HCT116 (cell line): ENCODE measurements around the gene IGFLR1. TPM values are rescaled to one million over a fixed set of nuclear protein-coding genes. Genes with fewer than 3 reads are reported as not detected.

Experiments
- ATAC-seq: fragments of 200-7000 bp; cut with Tn5 transposase; 2 replicates; pipeline ENCODE4 v1.9.1; 2020; ENCODE audit warnings: mild to moderate bottlenecking, moderate library complexity
- BruUV-seq: library from RNA; stranded (reverse); fragments of 400-500 nt; replicated peaks from 2 replicates; lab custom pipeline; 2021; lab: Mats Ljungman, UMichigan
- CTCF ChIA-PET: fragments of 300-600 bp; sonication (Branson Sonifier 250); formaldehyde crosslinking; loops from one replicate; lab custom pipeline; 2021; ENCODE audit warnings: antibody characterized with exemption; lab: Charles Lee
- POLR2A ChIA-PET: fragments of 300-600, 350-600 bp; sonication (Branson Sonifier 250); formaldehyde crosslinking; loops from one replicate; lab custom pipeline; 2021; ENCODE audit warnings: antibody characterized with exemption; lab: Charles Lee
- RAD21 ChIA-PET, 2 experiments: fragments of 300-600 bp; sonication (Branson Sonifier 250); formaldehyde crosslinking; loops; one replicate each; lab custom pipeline; 2023; ENCODE audit warnings: low total read pairs in 2 of 2; ENCODE audit not compliant: uncharacterized antibody in 2 of 2, unreplicated experiment in 2 of 2, low non-redundant PET in 1 of 2; lab: Charles Lee
- DNase-seq: peaks from one replicate; pipeline ENCODE4 v3.0.0-alpha.2; 2010; ENCODE audit warnings: low read depth, low spot score
- H2AFZ ChIP-seq: fragments of 200-600 bp; shearing (Covaris generic), sonication (generic); 2 replicates; pipeline ENCODE4 v1.6.1; 2017; ENCODE audit warnings: low read depth, mixed run types, mixed read lengths, antibody characterized with exemption, low read length; ENCODE audit not compliant: poor library complexity, severe bottlenecking
- H3K27ac ChIP-seq: 2 replicates; pipeline ENCODE4 v1.5.1; 2012; ENCODE audit warnings: low read depth, low read length
- H3K27me3 ChIP-seq: fragments of 200-600 bp; sonication (generic); 2 replicates; pipeline ENCODE4 v1.6.1; 2016; ENCODE audit warnings: mixed run types, low read length, mixed read lengths; ENCODE audit not compliant: insufficient read depth
- H3K36me3 ChIP-seq, 2 experiments: fragments of 200-500 bp in 1 of 2; fragments of 200-600 bp in 1 of 2; sonication (Bioruptor generic) in 1 of 2; sonication (generic) in 1 of 2; 2 replicates each; pipeline versions ENCODE4 v1.5.1 to v1.6.1; 2014 to 2016; ENCODE audit warnings: low read length in 2 of 2, inconsistent platforms in 1 of 2, mixed read lengths in 1 of 2, mixed run types in 1 of 2; ENCODE audit not compliant: insufficient read depth in 2 of 2, control insufficient read depth in 1 of 2
- H3K4me1 ChIP-seq, 2 experiments: fragments of 200-600 bp in 1 of 2; sonication (generic) in 1 of 2; 2 replicates each; pipeline versions ENCODE4 v1.5.1 to v1.6.1; 2012 to 2017; ENCODE audit warnings: low read length in 2 of 2, inconsistent platforms in 1 of 2, mild to moderate bottlenecking in 1 of 2, mixed read lengths in 1 of 2, mixed run types in 1 of 2, moderate library complexity in 1 of 2; ENCODE audit not compliant: insufficient read depth in 2 of 2, control insufficient read depth in 1 of 2
- H3K4me2 ChIP-seq: fragments of 200-600 bp; sonication (generic); 2 replicates; pipeline ENCODE4 v1.6.1; 2017; ENCODE audit warnings: mixed run types, low read length, mixed read lengths
- H3K4me3 ChIP-seq, 2 experiments: fragments of 200-600 bp in 1 of 2; sonication (generic) in 1 of 2; replicated peaks in 1 of 2; 2 replicates each; pipeline ENCODE4 v1.5.1; 2011 to 2016; ENCODE audit warnings: low read length in 2 of 2, control low read depth in 1 of 2, low read depth in 1 of 2, mild to moderate bottlenecking in 1 of 2, mixed read lengths in 1 of 2, mixed run types in 1 of 2
- H3K79me2 ChIP-seq: fragments of 200-600 bp; sonication (generic); 2 replicates; pipeline ENCODE4 v1.6.1; 2017; ENCODE audit warnings: mild to moderate bottlenecking, mixed run types, low read length, moderate library complexity, mixed read lengths; ENCODE audit not compliant: insufficient read depth
- H3K9ac ChIP-seq: fragments of 200-600 bp; sonication (generic); 2 replicates; pipeline ENCODE4 v1.6.1; 2016; ENCODE audit warnings: low read length, mixed read lengths
- H3K9me2 ChIP-seq: fragments of 200-600 bp; sonication (generic), shearing (Covaris generic); 2 replicates; pipeline ENCODE4 v1.6.1; 2017; ENCODE audit warnings: mixed run types, mild to moderate bottlenecking, moderate library complexity; ENCODE audit not compliant: insufficient read depth
- H3K9me3 ChIP-seq, 2 experiments: fragments of 200-500 bp in 1 of 2; fragments of 200-600 bp in 1 of 2; sonication (Bioruptor generic) in 1 of 2; sonication (generic) in 1 of 2; 2 replicates each; pipeline ENCODE4 v1.6.1; 2014 to 2017; ENCODE audit warnings: low read length in 2 of 2, mixed read lengths in 2 of 2, inconsistent platforms in 1 of 2, low read depth in 1 of 2, mild to moderate bottlenecking in 1 of 2, mixed run types in 1 of 2, moderate library complexity in 1 of 2; ENCODE audit not compliant: control insufficient read depth in 1 of 2, insufficient read depth in 1 of 2
- H4K20me1 ChIP-seq: fragments of 200-600 bp; sonication (generic), shearing (Covaris generic); 2 replicates; pipeline ENCODE4 v1.6.1; 2017; ENCODE audit warnings: mixed run types, mild to moderate bottlenecking, moderate library complexity; ENCODE audit not compliant: insufficient read depth
- ATF3 ChIP-seq: IDR thresholded peaks from 2 replicates; pipeline ENCODE4 v1.6.1; 2012
- CBX3 ChIP-seq: IDR thresholded peaks from 2 replicates; pipeline ENCODE4 v1.6.1; 2012; ENCODE audit warnings: low read depth
- CEBPB ChIP-seq: IDR thresholded peaks from 2 replicates; pipeline ENCODE4 v1.6.1; 2012; ENCODE audit warnings: low read depth
- CTCF ChIP-seq, 3 experiments: fragments of 200-600 bp in 1 of 3; sonication (generic) in 1 of 3; IDR thresholded peaks in 2 of 3; conservative IDR thresholded peaks in 1 of 3; 2 replicates each; pipeline ENCODE4 v1.5.1; 2012 to 2017; ENCODE audit warnings: low read depth in 2 of 3, low read length in 2 of 3, antibody characterized with exemption in 1 of 3, borderline replicate concordance in 1 of 3, control low read depth in 1 of 3, mild to moderate bottlenecking in 1 of 3, mixed read lengths in 1 of 3, mixed run types in 1 of 3, moderate library complexity in 1 of 3; ENCODE audit not compliant: insufficient read depth in 1 of 3
- EGR1 ChIP-seq: IDR thresholded peaks from 2 replicates; pipeline ENCODE4 v1.6.1; 2012; ENCODE audit warnings: low read depth
- ELF1 ChIP-seq: IDR thresholded peaks from 2 replicates; pipeline ENCODE4 v1.6.1; 2012; ENCODE audit warnings: low read depth, borderline replicate concordance
- EZH2 ChIP-seq: fragments of 200-600 bp; sonication (generic); IDR thresholded peaks from 2 replicates; pipeline ENCODE4 v1.6.1; 2017; ENCODE audit warnings: antibody characterized with exemption, mixed run types
- EZH2phosphoT487 ChIP-seq: fragments of 200-600 bp; IDR thresholded peaks from 2 replicates; pipeline ENCODE4 v1.6.1; 2018; ENCODE audit warnings: antibody characterized with exemption, borderline replicate concordance
- FOSL1 ChIP-seq: IDR thresholded peaks from 2 replicates; pipeline ENCODE4 v1.6.1; 2012; ENCODE audit warnings: low read depth
- POLR2A ChIP-seq: IDR thresholded peaks from 2 replicates; pipeline ENCODE4 v1.7.0; 2011; ENCODE audit warnings: borderline replicate concordance; ENCODE audit not compliant: insufficient read depth, insufficient read length; ENCODE audit errors: extremely low read depth
- POLR2AphosphoS5 ChIP-seq: IDR thresholded peaks from 2 replicates; pipeline ENCODE4 v1.6.1; 2011; ENCODE audit warnings: mild to moderate bottlenecking, low read depth, low read length, moderate library complexity
- RAD21 ChIP-seq: IDR thresholded peaks from 2 replicates; pipeline ENCODE4 v1.6.1; 2012; ENCODE audit warnings: low read depth, mild to moderate bottlenecking
- SIN3A ChIP-seq: IDR thresholded peaks from 2 replicates; pipeline ENCODE4 v1.6.1; 2012; ENCODE audit warnings: low read depth
- SRF ChIP-seq: IDR thresholded peaks from 2 replicates; pipeline ENCODE4 v1.6.1; 2012; ENCODE audit warnings: low read depth
- TCF7L2 ChIP-seq: IDR thresholded peaks from 2 replicates; pipeline ENCODE4 v1.7.0; 2011; ENCODE audit warnings: borderline replicate concordance, inconsistent platforms; ENCODE audit not compliant: insufficient read depth, insufficient read length; ENCODE audit errors: extremely low read depth
- YY1 ChIP-seq: IDR thresholded peaks from 2 replicates; pipeline ENCODE4 v1.6.1; 2011; ENCODE audit warnings: low read length, low read depth, moderate library complexity, mild to moderate bottlenecking; ENCODE audit not compliant: insufficient replicate concordance; ENCODE audit errors: extremely low read depth
- ZFX ChIP-seq: fragments of 450-650 bp; IDR thresholded peaks from 2 replicates; pipeline ENCODE4 v1.6.1; 2017
- ZNF274 ChIP-seq: fragments of 200-500 bp; sonication (Bioruptor generic); IDR thresholded peaks from 2 replicates; pipeline ENCODE4 v1.6.1; 2014; ENCODE audit warnings: mild to moderate bottlenecking, low read depth, low read length, inconsistent platforms
- intact Hi-C: fragments of 100-400 bp; cut with micrococcal nuclease; formaldehyde crosslinking; loops from 2 replicates; pipeline ENCODE4 v1.10.0; 2022
- total RNA-seq: library from RNA; stranded (reverse); gene quantifications from one replicate; pipeline ENCODE4 v1.2.1, GENCODE V29; 2021; ENCODE audit not compliant: unreplicated experiment

IGFLR1 gene
- total RNA-seq, 1 experiment from 2014 or later, result 8.3 TPM

GRCh38 chr19:35752746-35753350 is 10.6 kb upstream of the IGFLR1 start:
- TF ChIP-seq ZFX (no peak), POLR2A (no peak), FOSL1 (no peak), EZH2phosphoT487 (no peak), ELF1 (no peak), YY1 (no peak), CEBPB (no peak), ATF3 (no peak), RAD21 (no peak), CTCF (IDR thresholded peaks at IDR 0.05 in 2 of 3, conservative IDR thresholded peaks at IDR 0.05 in 1 of 3; ENCODE audit: borderline replicate concordance in 1 of 3, insufficient read depth in 1 of 3, low read depth in 2 of 3, low read length in 2 of 3) (no peak), SRF (no peak), SIN3A (no peak), EGR1 (no peak), POLR2AphosphoS5 (no peak), ZNF274 (no peak), EZH2 (no peak), TCF7L2 (no peak), CBX3 (no peak)
- no peak overlapping the region for H3K4me3 ChIP-seq
- no peak for DNase-seq
- no peaks in the 10 kb centered on the region for H3K27me3 ChIP-seq
- H2AFZ ChIP-seq, result no peak overlapping the region
- no TSS peak for BruUV-seq
- H3K9ac ChIP-seq, result no peak overlapping the region
- peaks cover 13 to 16% of the 10 kb centered on the region in 2 experiments for H3K4me1 ChIP-seq
- H3K9me2 ChIP-seq, result no peaks in the 10 kb centered on the region
- ATAC-seq, result no peak
- no peaks in the 10 kb centered on the region for H4K20me1 ChIP-seq
- H3K27ac ChIP-seq, result no peak overlapping the region
- H3K4me2 ChIP-seq, result no peak overlapping the region
- H3K36me3 ChIP-seq, result no peaks in the 10 kb centered on the region; a peak in 2 of 4 replicates
- ChIA-PET POLR2A (no interaction called here), CTCF (no interaction called here), RAD21 (no interaction called here)
- no peaks in the 10 kb centered on the region for H3K9me3 ChIP-seq
- intact Hi-C loops, result no loop called here
- H3K79me2 ChIP-seq, result peaks cover 5% of the 10 kb centered on the region; the same call in 1 of the 2 replicates
